ENCODE measurements around the gene SLC15A3.

Gene SLC15A3

DNA sequence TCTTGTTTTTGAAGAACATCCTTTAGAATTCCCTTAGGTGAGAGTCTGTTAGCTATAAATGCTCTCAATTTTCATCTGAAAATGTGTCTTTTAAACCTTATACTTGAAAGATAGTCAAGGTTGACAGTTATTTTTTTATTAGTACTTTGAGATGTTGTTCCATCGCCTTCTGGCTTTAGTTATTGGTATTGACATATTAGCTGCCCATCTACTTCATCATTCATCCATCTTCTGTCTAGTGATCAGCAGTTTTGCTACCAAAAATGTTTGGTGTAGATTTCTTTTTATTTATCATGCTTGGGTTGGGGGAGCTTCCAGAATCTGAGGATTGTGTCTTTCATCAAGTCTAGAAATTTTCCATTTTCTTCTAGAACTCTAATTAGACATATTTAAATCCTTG is 16.2 kb upstream of the SLC15A3 start:
- Mint-ChIP-seq H3K4me3 (no peak overlapping the region), H3K9me3 (peaks cover 0 to 3% of the 10 kb centered on the region in 2 donors), H3K27ac (no peak overlapping the region), H3K27me3 (peaks cover 0 to 6% of the 10 kb centered on the region in 2 donors), H3K36me3 (peaks cover 0 to 3% of the 10 kb centered on the region in 2 donors), H3K4me1 (peaks cover 26 to 30% of the 10 kb centered on the region in 2 donors)
- DNase-seq: no peak
- no peak for ATAC-seq (replicated peaks)

DNA sequence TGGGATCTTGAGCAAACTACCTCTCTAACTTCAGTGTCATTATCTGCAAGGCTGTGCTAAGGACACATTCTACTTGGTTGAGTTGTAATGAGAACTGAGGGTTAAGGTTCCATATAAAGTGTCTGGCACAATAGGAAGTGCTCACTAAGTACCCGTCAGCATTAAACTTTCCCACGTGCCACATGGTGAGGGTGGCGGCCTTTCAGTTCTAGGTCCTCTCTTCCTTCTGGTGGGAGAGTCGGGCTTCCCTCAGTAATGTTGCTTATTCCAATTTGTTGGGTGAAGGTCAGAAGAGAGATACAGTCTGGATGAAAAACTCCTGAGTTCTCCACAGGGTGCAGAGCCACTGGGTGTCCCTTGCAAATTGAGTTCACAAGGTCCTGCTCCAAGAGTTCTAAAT is 14.9 kb upstream of the SLC15A3 start:
- Mint-ChIP-seq H3K4me3 (no peak overlapping the region), H3K27me3 (peaks cover 0 to 6% of the 10 kb centered on the region in 2 donors), H3K9me3 (peaks cover 0 to 3% of the 10 kb centered on the region in 2 donors), H3K4me1 (peaks cover 17 to 20% of the 10 kb centered on the region in 2 donors), H3K27ac (no peak overlapping the region), H3K36me3 (peaks cover 0 to 3% of the 10 kb centered on the region in 2 donors)
- no peak for ATAC-seq (replicated peaks)
- no peak for DNase-seq

DNA sequence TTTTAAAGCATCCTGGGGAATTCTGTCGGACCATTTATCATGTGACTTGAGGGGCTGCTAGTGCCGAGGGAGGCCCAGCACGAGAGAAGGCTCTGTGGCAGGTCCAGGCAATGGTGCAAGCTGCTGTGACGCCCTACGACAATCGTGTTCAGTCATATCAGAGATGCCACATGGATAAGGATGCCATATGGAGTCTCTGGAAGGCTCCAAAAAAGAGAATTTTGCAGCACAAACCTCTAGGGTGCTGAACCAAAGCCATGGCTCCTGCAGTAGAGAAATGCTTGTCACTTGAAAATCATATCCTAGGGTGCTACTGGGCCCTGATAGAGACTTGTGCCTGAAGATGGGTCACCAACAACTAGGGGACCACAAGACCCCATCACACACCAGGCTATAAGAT is 12.8 kb upstream of the SLC15A3 start:
- H3K27me3 Mint-ChIP-seq: peaks cover 0 to 6% of the 10 kb centered on the region in 2 donors
- H3K36me3 Mint-ChIP-seq: peaks cover 0 to 3% of the 10 kb centered on the region in 2 donors
- peaks cover 0 to 3% of the 10 kb centered on the region in 2 donors for H3K9me3 Mint-ChIP-seq
- H3K4me3 Mint-ChIP-seq: no peak overlapping the region
- DNase-seq (no peak), ATAC-seq (replicated peaks) (no peak)
- no peak overlapping the region for H3K27ac Mint-ChIP-seq
- peaks cover under 1 to 3% of the 10 kb centered on the region in 2 donors for H3K4me1 Mint-ChIP-seq

DNA sequence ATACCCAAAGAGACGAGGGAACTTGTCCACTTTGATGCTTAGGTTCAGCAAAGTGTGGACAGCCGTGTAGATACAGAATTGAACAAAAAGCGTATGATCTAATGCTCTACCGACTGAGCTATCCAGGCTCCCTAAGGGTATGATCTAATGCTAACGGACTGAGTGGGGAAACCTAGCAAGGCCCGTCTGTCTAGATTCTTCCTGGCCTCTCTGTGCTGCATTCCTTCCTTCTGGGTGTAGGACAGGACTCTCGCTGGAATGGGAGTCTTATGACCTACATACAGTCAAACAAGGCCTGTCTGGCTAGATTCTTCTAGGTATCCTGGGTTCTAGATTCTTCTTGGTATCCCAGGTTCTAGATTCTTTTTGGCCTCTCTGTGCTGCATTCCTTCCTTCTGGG is 8.4 kb upstream of the SLC15A3 start:
- Mint-ChIP-seq H3K4me3 (no peak overlapping the region), H3K36me3 (no peaks in the 10 kb centered on the region), H3K9me3 (no peaks in the 10 kb centered on the region), H3K27me3 (no peaks in the 10 kb centered on the region), H3K4me1 (peaks cover 7 to 11% of the 10 kb centered on the region in 2 donors), H3K27ac (no peak overlapping the region)
- no peak for ATAC-seq (replicated peaks)
- DNase-seq: no peak

DNA sequence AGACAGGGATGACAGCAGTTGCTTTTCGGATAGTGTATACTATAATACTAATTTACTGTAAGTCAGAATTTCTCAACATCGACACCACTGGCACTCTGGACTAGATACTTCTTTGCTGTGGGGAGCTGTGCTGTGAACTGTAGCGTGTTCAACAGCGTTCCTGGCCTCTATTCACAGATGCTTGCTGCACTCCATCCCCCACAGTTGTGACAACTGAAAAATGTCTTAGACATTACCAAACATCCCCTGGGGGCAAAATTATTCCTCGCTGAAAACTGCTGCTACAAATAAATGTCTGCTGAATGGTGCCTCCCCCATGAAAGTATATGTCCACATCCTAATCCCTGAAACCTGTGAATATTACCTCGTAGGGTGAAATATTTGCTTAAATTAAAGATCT is 7.5 kb upstream of the SLC15A3 start:
- Mint-ChIP-seq H3K36me3 (no peaks in the 10 kb centered on the region), H3K27ac (no peak overlapping the region), H3K4me3 (no peak overlapping the region), H3K4me1 (peaks cover 10 to 16% of the 10 kb centered on the region in 2 donors), H3K27me3 (no peaks in the 10 kb centered on the region), H3K9me3 (no peaks in the 10 kb centered on the region)
- no peak for ATAC-seq (replicated peaks)
- DNase-seq: no peak

DNA sequence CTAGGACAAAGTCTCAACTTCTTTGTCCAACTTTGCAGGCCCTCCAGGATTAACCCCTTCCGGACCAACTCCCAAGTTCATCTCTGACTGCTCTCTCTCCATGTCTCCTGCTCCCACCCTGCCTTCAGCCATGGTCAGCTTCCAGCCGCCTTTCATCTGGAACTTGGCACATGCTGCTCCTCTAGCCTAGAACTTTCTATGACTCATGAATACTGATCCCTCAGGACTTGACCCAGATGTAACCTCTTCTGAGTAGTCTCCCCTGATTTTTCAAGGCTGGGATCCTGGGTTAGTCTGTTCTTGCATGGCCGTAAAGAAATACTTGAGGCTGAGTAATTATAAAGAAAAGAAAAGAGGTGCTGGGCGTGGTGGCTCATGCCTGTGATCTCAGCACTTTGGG is 5.2 kb upstream of the SLC15A3 start:
- no peak for ATAC-seq (replicated peaks)
- no peaks in the 10 kb centered on the region for H3K27me3 Mint-ChIP-seq
- H3K9me3 Mint-ChIP-seq: no peaks in the 10 kb centered on the region
- no peak overlapping the region for H3K27ac Mint-ChIP-seq
- no peaks in the 10 kb centered on the region for H3K36me3 Mint-ChIP-seq
- peaks cover 30 to 38% of the 10 kb centered on the region in 2 donors for H3K4me1 Mint-ChIP-seq
- H3K4me3 Mint-ChIP-seq: no peak overlapping the region
- DNase-seq: no peak

- peaks cover 33 to 42% of the 10 kb centered on the region in 2 donors for H3K4me1 Mint-ChIP-seq
- no peak overlapping the region for H3K4me3 Mint-ChIP-seq
- H3K9me3 Mint-ChIP-seq: no peaks in the 10 kb centered on the region
- peaks cover 0 to 2% of the 10 kb centered on the region in 2 donors for H3K36me3 Mint-ChIP-seq
- H3K27ac Mint-ChIP-seq: no peak overlapping the region
- H3K27me3 Mint-ChIP-seq: no peaks in the 10 kb centered on the region
- no peak for DNase-seq
- ATAC-seq (replicated peaks): no peak
These were observed 3.6 kb upstream of the SLC15A3 start for GRCh38 chr11:60955571-60955970.

GRCh38 chr11:60954421-60954820 is 2.4 kb upstream of the SLC15A3 start:
- ATAC-seq (replicated peaks) (peak; percentile 30 to 38), DNase-seq (peak; percentile 59)
- Mint-ChIP-seq H3K36me3 (peaks cover 2 to 4% of the 10 kb centered on the region in 2 donors), H3K27ac (peak overlapping the region; percentile 96), H3K4me3 (peak overlapping the region; percentile 56 to 57), H3K4me1 (peaks cover 30 to 48% of the 10 kb centered on the region in 2 donors), H3K9me3 (no peaks in the 10 kb centered on the region), H3K27me3 (no peaks in the 10 kb centered on the region)

DNA sequence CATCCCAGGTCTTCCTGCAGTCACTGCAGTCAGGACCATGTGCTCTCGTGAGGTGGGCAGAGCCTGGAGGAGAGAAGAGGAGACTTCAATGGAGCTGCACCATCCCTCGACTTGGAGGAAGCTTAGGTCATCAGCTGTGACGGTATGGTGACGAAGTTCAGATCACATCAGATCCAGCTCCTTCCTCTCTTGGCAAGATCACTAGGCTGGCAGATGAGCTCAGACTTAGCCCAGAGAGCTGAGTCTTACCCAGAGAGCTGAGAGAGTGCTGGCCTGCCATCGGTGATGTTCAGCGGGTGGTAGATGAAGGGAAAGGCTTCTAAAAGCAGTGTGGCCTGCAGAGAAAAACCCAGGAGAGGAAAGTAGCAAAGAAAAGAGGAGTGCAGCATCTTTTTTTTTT is 1.8 kb upstream of the SLC15A3 start:
- no peak for DNase-seq
- peaks cover 6 to 9% of the 10 kb centered on the region in 2 donors for H3K36me3 Mint-ChIP-seq
- H3K4me3 Mint-ChIP-seq: peak overlapping the region; percentile 28 to 67
- H3K9me3 Mint-ChIP-seq: no peaks in the 10 kb centered on the region
- peak overlapping the region; percentile 98 for H3K27ac Mint-ChIP-seq
- peak in 1 of 2 donors; percentile 7 for ATAC-seq (replicated peaks)
- H3K27me3 Mint-ChIP-seq: no peaks in the 10 kb centered on the region
- peaks cover 35 to 55% of the 10 kb centered on the region in 2 donors for H3K4me1 Mint-ChIP-seq

DNA sequence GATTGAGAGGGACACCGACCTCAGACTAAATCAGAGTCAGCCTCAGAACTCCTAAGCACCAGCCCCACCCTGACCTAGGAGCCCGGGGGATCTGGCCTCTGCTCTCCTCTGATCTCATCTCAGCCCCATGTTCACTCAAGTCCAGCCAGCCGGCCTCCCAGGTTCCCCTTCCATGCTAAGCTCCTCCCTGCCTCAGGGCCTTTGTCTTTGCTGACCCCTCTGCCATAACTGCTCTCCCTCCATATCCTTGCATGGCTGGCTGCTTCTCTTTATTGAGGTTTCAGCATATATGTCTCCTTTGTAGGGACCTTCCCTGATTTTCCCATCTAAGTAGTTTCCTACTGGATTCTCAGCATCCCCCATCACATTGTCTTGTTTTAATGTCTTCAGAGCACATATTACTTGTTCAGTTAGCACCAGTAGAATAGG is 780 bp upstream of the SLC15A3 start:
- DNase-seq (no peak), ATAC-seq (replicated peaks) (no peak)
- H3K9me3 Mint-ChIP-seq: no peaks in the 10 kb centered on the region
- peak overlapping the region; percentile 94 to 98 for H3K4me3 Mint-ChIP-seq
- peaks cover 10 to 15% of the 10 kb centered on the region in 2 donors for H3K36me3 Mint-ChIP-seq
- peak overlapping the region; percentile 98 for H3K27ac Mint-ChIP-seq
- H3K4me1 Mint-ChIP-seq: peaks cover 39 to 65% of the 10 kb centered on the region in 2 donors
- H3K27me3 Mint-ChIP-seq: no peaks in the 10 kb centered on the region

- H3K4me3 Mint-ChIP-seq: peak overlapping the region; percentile 94 to 98
- H3K27me3 Mint-ChIP-seq: no peaks in the 10 kb centered on the region
- peak overlapping the region; percentile 98 for H3K27ac Mint-ChIP-seq
- ATAC-seq (replicated peaks): peak; percentile 13 to 23
- no peak for DNase-seq
- peaks cover 41 to 77% of the 10 kb centered on the region in 2 donors for H3K4me1 Mint-ChIP-seq
- H3K36me3 Mint-ChIP-seq: peaks cover 21 to 22% of the 10 kb centered on the region in 2 donors
- H3K9me3 Mint-ChIP-seq: no peaks in the 10 kb centered on the region
These were observed 421 bp downstream of the SLC15A3 start for GRCh38 chr11:60951606-60951903.

- Mint-ChIP-seq H3K4me1 (peaks cover 45 to 82% of the 10 kb centered on the region in 2 donors), H3K27me3 (no peaks in the 10 kb centered on the region), H3K27ac (peak overlapping the region; percentile 98), H3K9me3 (no peaks in the 10 kb centered on the region), H3K36me3 (peaks cover 26 to 27% of the 10 kb centered on the region in 2 donors), H3K4me3 (peak overlapping the region; percentile 94 to 98)
- ATAC-seq (replicated peaks) (peak; percentile 5 to 7), DNase-seq (no peak)
These were observed 907 bp downstream of the SLC15A3 start for GRCh38 chr11:60950933-60951605.

DNA sequence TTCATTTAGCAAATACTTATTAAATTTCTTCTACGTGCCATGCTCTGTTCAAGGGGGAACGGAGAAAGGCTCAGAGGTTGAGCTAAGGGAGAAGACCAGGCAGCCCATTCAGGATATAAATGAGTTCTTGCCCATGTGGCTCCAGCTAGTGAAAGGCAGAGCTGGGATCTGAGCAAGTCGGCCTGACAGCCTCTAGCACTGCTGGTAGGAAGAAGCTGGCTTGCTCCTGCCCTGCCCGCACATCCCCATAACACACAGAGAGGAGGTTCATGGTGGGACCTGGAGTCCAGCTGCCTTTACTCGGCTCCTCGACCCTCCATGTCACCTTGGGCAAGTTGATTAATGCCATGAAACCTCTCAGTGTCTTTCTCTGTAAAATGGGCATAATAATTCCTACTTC is 2.0 kb downstream of the SLC15A3 start:
- H3K9me3 Mint-ChIP-seq: no peaks in the 10 kb centered on the region
- H3K27me3 Mint-ChIP-seq: no peaks in the 10 kb centered on the region
- peaks cover 51 to 85% of the 10 kb centered on the region in 2 donors for H3K4me1 Mint-ChIP-seq
- DNase-seq (no peak), ATAC-seq (replicated peaks) (no peak)
- H3K36me3 Mint-ChIP-seq: peaks cover 36 to 37% of the 10 kb centered on the region in 2 donors
- peak overlapping the region; percentile 90 for H3K27ac Mint-ChIP-seq
- H3K4me3 Mint-ChIP-seq: peak overlapping the region; percentile 94 to 98

- Mint-ChIP-seq H3K36me3 (peaks cover 52% of the 10 kb centered on the region in 2 donors), H3K9me3 (no peaks in the 10 kb centered on the region), H3K27me3 (no peaks in the 10 kb centered on the region), H3K27ac (peak overlapping the region; percentile 48), H3K4me3 (peak overlapping the region; percentile 83 to 94), H3K4me1 (peaks cover 53 to 88% of the 10 kb centered on the region in 2 donors)
- ATAC-seq (replicated peaks) (no peak), DNase-seq (no peak)
These were observed 3.7 kb downstream of the SLC15A3 start for GRCh38 chr11:60948250-60948649.

DNA sequence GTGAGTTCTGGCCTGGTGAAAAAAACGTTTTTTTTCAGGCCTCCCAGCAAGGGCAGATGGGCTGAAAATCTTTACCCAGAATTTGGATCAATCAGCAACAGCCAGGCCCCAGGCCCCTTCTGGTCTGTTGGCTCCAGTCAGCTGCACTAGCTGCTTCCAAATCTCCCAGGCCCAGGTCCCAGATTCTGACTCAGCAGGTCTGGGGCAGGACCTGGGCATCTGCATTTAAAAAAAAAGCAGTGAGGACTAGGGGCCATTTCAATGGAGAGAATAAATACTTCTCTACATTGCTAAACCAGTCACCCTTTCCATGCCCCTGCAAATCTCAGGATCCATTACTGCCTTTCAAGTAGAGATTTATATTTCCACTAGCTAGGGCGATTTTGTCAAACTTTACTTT is 4.3 kb downstream of the SLC15A3 start:
- Mint-ChIP-seq H3K4me3 (no peak overlapping the region), H3K27ac (peak overlapping the region; percentile 5), H3K4me1 (peaks cover 52 to 88% of the 10 kb centered on the region in 2 donors), H3K9me3 (no peaks in the 10 kb centered on the region), H3K27me3 (no peaks in the 10 kb centered on the region), H3K36me3 (peaks cover 55 to 57% of the 10 kb centered on the region in 2 donors)
- DNase-seq (no peak), ATAC-seq (replicated peaks) (no peak)

Measured in stimulated activated naive B cell treated with anti-CD40 and anti-IgM and Interleukin-4, amounts not matched to agents 10 μg/mL and 1 μg/mL and 100 μg/mL, for 72 hours (primary cell).